Measurements from ENCODE around the gene RPS6KA2. TPM values are rescaled to one million over a fixed set of nuclear protein-coding genes. Genes with fewer than 3 reads are reported as not detected.
"Not testable (repeated sequence)": the region's sequence is repeated elsewhere in the genome, so short reads cannot be mapped to it uniquely, and the experiment has no call there.

Gene RPS6KA2
- total RNA-seq, 1 experiment from 2014 or later: 12.3 TPM

DNA sequence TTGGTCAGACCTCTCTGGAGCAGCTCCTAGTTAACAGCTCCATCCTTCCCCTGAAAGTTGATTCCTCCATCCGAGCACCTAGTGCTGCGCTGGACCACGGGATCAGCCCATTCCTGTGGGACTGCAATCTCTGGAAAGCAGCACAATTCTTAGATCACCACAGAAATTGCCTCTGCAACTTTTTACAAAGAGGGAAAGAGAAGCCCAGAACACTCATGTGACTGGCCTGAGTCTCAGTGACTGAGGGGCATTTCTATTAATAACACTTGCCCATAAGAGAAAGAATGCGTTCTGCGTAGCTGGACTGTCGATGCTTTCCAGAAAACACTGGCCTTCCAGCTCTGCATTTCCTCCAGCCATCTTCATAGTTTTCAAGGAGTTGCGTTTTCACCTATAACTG, 262.6 kb downstream of the RPS6KA2 start:
- Histone ChIP-seq H2AK5ac (ENCODE audit: insufficient read length, low read length) (peak overlapping the region; percentile 21), H3K9ac (ENCODE audit: extremely low read depth, insufficient read length, low read length) (no peak overlapping the region), H2BK120ac (ENCODE audit: low read depth, low read length, poor library complexity, severe bottlenecking) (peak overlapping the region; percentile 69), H3K23me2 (ENCODE audit: insufficient read length, low read depth, low read length, poor library complexity, severe bottlenecking) (peaks cover 5% of the 10 kb centered on the region), H3K79me1 (ENCODE audit: insufficient read depth, low read depth, low read length, poor library complexity, severe bottlenecking) (no peaks in the 10 kb centered on the region), H3K14ac (ENCODE audit: insufficient read depth, low read length) (no peak overlapping the region), H4K5ac (ENCODE audit: insufficient read length, low read depth, low read length) (no peak overlapping the region), H4K8ac (replicated peaks; ENCODE audit: insufficient read length, low read depth, low read length) (no peak overlapping the region), H3K27me3 (ENCODE audit: insufficient read depth, low read length) (no peaks in the 10 kb centered on the region), H3K4me2 (ENCODE audit: insufficient read depth, insufficient read length, low read length) (no peak overlapping the region), H3K4ac (ENCODE audit: low read depth, low read length) (peak overlapping the region; percentile 66; the same call in 1 of the 2 replicates), H2AFZ (ENCODE audit: low read length) (no peak overlapping the region), H3K18ac (ENCODE audit: insufficient read length, low read depth, low read length) (no peak overlapping the region), H2BK20ac (ENCODE audit: low read depth, low read length, poor library complexity, severe bottlenecking) (no peak overlapping the region), H3K9me3 (ENCODE audit: control insufficient read depth, low read depth, low read length) (no peaks in the 10 kb centered on the region), H3K27ac (ENCODE audit: insufficient read length, low read depth, low read length) (peak overlapping the region; percentile 43), H2BK5ac (ENCODE audit: insufficient read length, low read length) (peak overlapping the region; percentile 80), H3K79me2 (ENCODE audit: insufficient read depth, low read length) (no peaks in the 10 kb centered on the region), H3T11ph (ENCODE audit: low read length) (no peak overlapping the region), H3K23ac (ENCODE audit: insufficient read length, low read depth, low read length) (no peak overlapping the region), H2BK15ac (ENCODE audit: low read depth, low read length) (0 out of 2 replicates have a peak overlapping the region, but pooled peaks have one; percentile 24), H2BK12ac (ENCODE audit: insufficient read length, low read depth, low read length) (peak overlapping the region; percentile 83), H3K56ac (ENCODE audit: insufficient read length, low read depth, low read length) (no peak overlapping the region), H4K91ac (ENCODE audit: insufficient read length, low read depth, low read length) (no peak overlapping the region), H4K20me1 (ENCODE audit: control insufficient read depth, insufficient read depth, insufficient read length) (no peaks in the 10 kb centered on the region), H3K4me1 (ENCODE audit: insufficient read depth, low read length) (peaks cover 6% of the 10 kb centered on the region; the same call in 1 of the 2 replicates)
- Mint-ChIP-seq H3K27me3 (ENCODE audit: low read depth) (no peaks in the 10 kb centered on the region), H3K4me3 (no peak overlapping the region; a peak in 1 of 5 replicates), H3K27ac (peak overlapping the region; percentile 91 to 96 (median 96)), H3K36me3 (ENCODE audit: insufficient read depth in 1 of 3, low read depth in 3 of 3) (no peaks in the 10 kb centered on the region; a peak in 1 of 7 replicates), H3K4me1 (peaks cover 44 to 61% of the 10 kb centered on the region in 2 experiments), H3K9me3 (peaks cover 0 to under 1% of the 10 kb centered on the region in 2 experiments; a peak in 1 of 5 replicates)
- TF ChIP-seq, protein P1, sequence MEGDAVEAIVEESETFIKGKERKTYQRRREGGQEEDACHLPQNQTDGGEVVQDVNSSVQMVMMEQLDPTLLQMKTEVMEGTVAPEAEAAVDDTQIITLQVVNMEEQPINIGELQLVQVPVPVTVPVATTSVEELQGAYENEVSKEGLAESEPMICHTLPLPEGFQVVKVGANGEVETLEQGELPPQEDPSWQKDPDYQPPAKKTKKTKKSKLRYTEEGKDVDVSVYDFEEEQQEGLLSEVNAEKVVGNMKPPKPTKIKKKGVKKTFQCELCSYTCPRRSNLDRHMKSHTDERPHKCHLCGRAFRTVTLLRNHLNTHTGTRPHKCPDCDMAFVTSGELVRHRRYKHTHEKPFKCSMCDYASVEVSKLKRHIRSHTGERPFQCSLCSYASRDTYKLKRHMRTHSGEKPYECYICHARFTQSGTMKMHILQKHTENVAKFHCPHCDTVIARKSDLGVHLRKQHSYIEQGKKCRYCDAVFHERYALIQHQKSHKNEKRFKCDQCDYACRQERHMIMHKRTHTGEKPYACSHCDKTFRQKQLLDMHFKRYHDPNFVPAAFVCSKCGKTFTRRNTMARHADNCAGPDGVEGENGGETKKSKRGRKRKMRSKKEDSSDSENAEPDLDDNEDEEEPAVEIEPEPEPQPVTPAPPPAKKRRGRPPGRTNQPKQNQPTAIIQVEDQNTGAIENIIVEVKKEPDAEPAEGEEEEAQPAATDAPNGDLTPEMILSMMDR (conservative IDR thresholded peaks at IDR 0.05): no peak
- no peak for DNase-seq
- WGBS (ENCODE audit: extremely low coverage, insufficient read length, low lambda C conversion rate): no CpG with 5 or more reads among the region's 7 CpGs

DNA sequence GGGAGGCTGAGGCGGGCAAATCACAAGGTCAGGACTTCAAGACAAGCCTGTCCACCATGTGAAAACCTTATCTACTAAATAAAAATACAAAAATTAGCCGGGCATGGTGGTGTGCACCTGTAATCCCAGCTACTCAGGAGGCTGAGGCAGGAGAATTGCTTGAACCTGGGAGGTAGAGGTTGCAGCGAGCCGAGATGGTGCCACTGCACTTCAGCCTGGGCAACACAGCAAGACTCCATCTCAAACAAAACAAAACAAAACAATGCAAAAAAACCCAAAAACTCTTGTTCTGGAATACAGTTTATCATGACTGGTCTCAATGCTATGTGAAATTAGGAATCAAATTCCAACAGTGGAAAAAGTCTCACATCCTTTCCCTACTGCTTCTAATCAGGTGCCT, 264.6 kb downstream of the RPS6KA2 start:
- H4K20me1 ChIP-seq (ENCODE audit: control insufficient read depth, insufficient read depth, insufficient read length); H3K9me3 Mint-ChIP-seq; H3K56ac ChIP-seq (ENCODE audit: insufficient read length, low read depth, low read length); H4K5ac ChIP-seq (ENCODE audit: insufficient read length, low read depth, low read length); H3K4ac ChIP-seq (ENCODE audit: low read depth, low read length); H2AK5ac ChIP-seq (ENCODE audit: insufficient read length, low read length); H3K4me3 Mint-ChIP-seq; H3K4me1 ChIP-seq (ENCODE audit: insufficient read depth, low read length); DNase-seq; H3K27me3 ChIP-seq (ENCODE audit: insufficient read depth, low read length); H3T11ph ChIP-seq (ENCODE audit: low read length); H3K14ac ChIP-seq (ENCODE audit: insufficient read depth, low read length); H3K9me3 ChIP-seq (ENCODE audit: control insufficient read depth, low read depth, low read length); H3K79me1 ChIP-seq (ENCODE audit: insufficient read depth, low read depth, low read length, poor library complexity, severe bottlenecking); H3K4me2 ChIP-seq (ENCODE audit: insufficient read depth, insufficient read length, low read length); H2BK5ac ChIP-seq (ENCODE audit: insufficient read length, low read length); H4K91ac ChIP-seq (ENCODE audit: insufficient read length, low read depth, low read length); H3K36me3 Mint-ChIP-seq (ENCODE audit: insufficient read depth in 1 of 3, low read depth in 3 of 3); H3K27ac Mint-ChIP-seq; H3K27ac ChIP-seq (ENCODE audit: insufficient read length, low read depth, low read length); H2BK120ac ChIP-seq (ENCODE audit: low read depth, low read length, poor library complexity, severe bottlenecking); H3K23me2 ChIP-seq (ENCODE audit: insufficient read length, low read depth, low read length, poor library complexity, severe bottlenecking); H3K23ac ChIP-seq (ENCODE audit: insufficient read length, low read depth, low read length); H3K27me3 Mint-ChIP-seq (ENCODE audit: low read depth); H2BK12ac ChIP-seq (ENCODE audit: insufficient read length, low read depth, low read length); H3K79me2 ChIP-seq (ENCODE audit: insufficient read depth, low read length); H3K18ac ChIP-seq (ENCODE audit: insufficient read length, low read depth, low read length); H4K8ac ChIP-seq (replicated peaks; ENCODE audit: insufficient read length, low read depth, low read length); H2AFZ ChIP-seq (ENCODE audit: low read length); H3K9ac ChIP-seq (ENCODE audit: extremely low read depth, insufficient read length, low read length); H2BK20ac ChIP-seq (ENCODE audit: low read depth, low read length, poor library complexity, severe bottlenecking); H2BK15ac ChIP-seq (ENCODE audit: low read depth, low read length): not testable (repeated sequence)
- H3K4me1 Mint-ChIP-seq: peaks cover 42 to 55% of the 10 kb centered on the region in 2 experiments
- no CpG with 5 or more reads among the region's 4 CpGs for WGBS (ENCODE audit: extremely low coverage, insufficient read length, low lambda C conversion rate)
